Testis (tissue), 2 donors: ENCODE results near the gene PPP6R1.

Experiments used
- POLR2A ChIP-seq: fragments of 450-650 bp; IDR thresholded peaks from one replicate; pipeline ENCODE4 v1.6.1; 2017; ENCODE audit warnings: antibody characterized with exemption, mild to moderate bottlenecking, moderate library complexity
- TF ChIP-seq, protein P1 (sequence below), 3 experiments: fragments of 450-650 bp in 2 of 3; fragments of 200-600 bp in 1 of 3; sonication (generic) in 1 of 3; IDR thresholded peaks; one replicate each; pipeline ENCODE4 v1.5.1; 2016 to 2019; ENCODE audit warnings: antibody characterized with exemption in 3 of 3, mild to moderate bottlenecking in 2 of 3, moderate library complexity in 1 of 3

DNA sequence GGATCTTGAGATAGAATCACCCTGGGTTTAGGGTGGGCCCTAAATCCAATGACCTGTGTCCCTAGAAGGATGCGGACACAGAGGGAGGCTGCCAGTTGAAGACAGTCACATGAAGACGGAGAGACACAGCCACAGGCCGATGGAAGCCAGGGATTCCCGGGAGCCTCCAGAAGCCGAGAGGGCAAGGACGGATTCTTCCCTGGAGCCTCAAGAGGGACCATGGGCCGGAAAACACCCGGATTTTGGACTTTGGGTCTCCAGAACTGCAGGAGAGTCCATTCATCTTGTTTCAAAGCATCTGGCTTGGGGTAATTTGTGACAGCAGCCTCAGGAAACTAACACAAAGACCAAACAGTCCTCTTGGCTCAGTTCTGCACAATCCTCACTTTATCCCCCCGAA, 32.5 kb downstream of the PPP6R1 start:
- TF ChIP-seq, protein P1, sequence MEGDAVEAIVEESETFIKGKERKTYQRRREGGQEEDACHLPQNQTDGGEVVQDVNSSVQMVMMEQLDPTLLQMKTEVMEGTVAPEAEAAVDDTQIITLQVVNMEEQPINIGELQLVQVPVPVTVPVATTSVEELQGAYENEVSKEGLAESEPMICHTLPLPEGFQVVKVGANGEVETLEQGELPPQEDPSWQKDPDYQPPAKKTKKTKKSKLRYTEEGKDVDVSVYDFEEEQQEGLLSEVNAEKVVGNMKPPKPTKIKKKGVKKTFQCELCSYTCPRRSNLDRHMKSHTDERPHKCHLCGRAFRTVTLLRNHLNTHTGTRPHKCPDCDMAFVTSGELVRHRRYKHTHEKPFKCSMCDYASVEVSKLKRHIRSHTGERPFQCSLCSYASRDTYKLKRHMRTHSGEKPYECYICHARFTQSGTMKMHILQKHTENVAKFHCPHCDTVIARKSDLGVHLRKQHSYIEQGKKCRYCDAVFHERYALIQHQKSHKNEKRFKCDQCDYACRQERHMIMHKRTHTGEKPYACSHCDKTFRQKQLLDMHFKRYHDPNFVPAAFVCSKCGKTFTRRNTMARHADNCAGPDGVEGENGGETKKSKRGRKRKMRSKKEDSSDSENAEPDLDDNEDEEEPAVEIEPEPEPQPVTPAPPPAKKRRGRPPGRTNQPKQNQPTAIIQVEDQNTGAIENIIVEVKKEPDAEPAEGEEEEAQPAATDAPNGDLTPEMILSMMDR (IDR thresholded peaks at IDR 0.05), result no peak
- no peak for TF ChIP-seq POLR2A
